Karpas-422 (cell line): ENCODE data around the gene MAPK12. TPM values are rescaled to one million over a fixed set of nuclear protein-coding genes. Genes with fewer than 3 reads are reported as not detected.

Experiments used
- DNase-seq: peaks from one replicate; pipeline ENCODE4 v3.0.0-alpha.2; 2015
- H2AFZ ChIP-seq: fragments of 200-600 bp; sonication (generic); 2 replicates; pipeline ENCODE4 v1.6.1; 2014; ENCODE audit warnings: antibody characterized with exemption, low read length, mixed read lengths
- H3K27ac ChIP-seq: fragments of 200-600 bp; sonication (generic); 2 replicates; pipeline ENCODE4 v1.5.1; 2014; ENCODE audit warnings: mild to moderate bottlenecking, low read length, moderate library complexity
- H3K27me3 ChIP-seq: fragments of 200-600 bp; sonication (generic); 2 replicates; pipeline ENCODE4 v1.6.1; 2014; ENCODE audit warnings: low read length, mixed read lengths
- H3K36me3 ChIP-seq: fragments of 200-600 bp; sonication (generic); 2 replicates; pipeline ENCODE4 v1.6.1; 2014; ENCODE audit warnings: low read length, mixed read lengths; ENCODE audit not compliant: insufficient read depth
- H3K4me1 ChIP-seq: fragments of 200-600 bp; sonication (generic); 2 replicates; pipeline ENCODE4 v1.6.1; 2014; ENCODE audit warnings: mild to moderate bottlenecking, low read length, mixed read lengths
- H3K4me2 ChIP-seq: fragments of 200-600 bp; sonication (generic); 2 replicates; pipeline ENCODE4 v1.6.1; 2014; ENCODE audit warnings: low read length, low read depth, mild to moderate bottlenecking; ENCODE audit not compliant: poor library complexity, severe bottlenecking
- H3K4me3 ChIP-seq: fragments of 200-600 bp; sonication (generic); 2 replicates; pipeline ENCODE4 v1.5.1; 2014; ENCODE audit warnings: mild to moderate bottlenecking, antibody characterized with exemption, low read length, mixed read lengths
- H3K79me2 ChIP-seq: fragments of 200-600 bp; sonication (generic); 2 replicates; pipeline ENCODE4 v1.6.1; 2014; ENCODE audit warnings: mild to moderate bottlenecking, low read length, mixed read lengths
- H3K9ac ChIP-seq: fragments of 200-600 bp; sonication (generic); 2 replicates; pipeline ENCODE4 v1.6.0; 2014; ENCODE audit warnings: low read length
- H3K9me2 ChIP-seq: fragments of 200-600 bp; sonication (generic), shearing (Covaris generic); replicated peaks from 2 replicates; pipeline ENCODE4 v1.6.0; 2014; ENCODE audit warnings: mild to moderate bottlenecking, low read length, moderate library complexity; ENCODE audit not compliant: insufficient read depth
- H3K9me3 ChIP-seq: fragments of 300-700, 200-600 bp; sonication (generic); 2 replicates; pipeline ENCODE4 v1.6.1; 2014; ENCODE audit warnings: low read length, mixed read lengths
- H4K20me1 ChIP-seq: fragments of 200-600 bp; sonication (generic); 2 replicates; pipeline ENCODE4 v1.6.1; 2014; ENCODE audit warnings: mild to moderate bottlenecking, antibody characterized with exemption, low read length, low read depth; ENCODE audit not compliant: insufficient read depth
- total RNA-seq: library from RNA; depleted of rRNA; stranded (reverse); fragments of >200 nt; shearing (Covaris generic); gene quantifications from 2 replicates; pipeline ENCODE4 v1.2.3, GENCODE V29; 2014; ENCODE audit warnings: low replicate concordance

The MAPK12 gene
- total RNA-seq, 1 experiment from 2014 or later = 45.4 TPM

DNA sequence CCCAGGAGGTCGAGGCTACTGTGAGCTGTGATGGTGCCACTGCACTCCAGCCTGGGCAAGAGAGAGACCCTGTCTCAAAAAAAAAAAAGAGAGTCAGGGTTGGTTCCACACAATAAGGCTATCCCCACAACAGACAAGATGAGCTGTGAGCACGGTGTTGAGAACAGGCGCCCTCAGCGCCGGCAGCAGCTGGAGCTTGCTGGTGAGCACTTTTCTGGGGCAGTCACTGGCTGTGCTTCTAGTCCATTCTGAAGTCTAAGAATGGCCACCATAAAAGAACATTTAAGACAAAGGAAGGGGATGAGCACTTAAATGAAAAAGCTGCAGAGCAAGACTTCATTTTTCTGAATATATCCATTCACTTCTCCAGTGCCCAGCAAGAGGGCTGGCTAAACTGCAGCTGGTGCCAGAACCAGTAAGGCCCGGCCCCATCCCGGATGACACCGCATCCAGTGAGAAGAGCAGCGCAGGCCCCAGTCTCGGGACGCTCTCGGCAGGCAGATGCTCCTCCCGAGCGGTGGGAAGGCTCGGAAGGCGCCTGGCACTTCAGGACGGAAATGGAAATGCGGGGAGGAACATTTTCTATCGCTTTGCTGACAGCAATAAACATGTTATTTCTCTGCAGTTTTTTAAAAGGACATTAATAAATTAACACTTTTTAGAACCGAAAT is 28.9 kb downstream of the MAPK12 start:
- Histone ChIP-seq H3K9ac (no peak overlapping the region), H3K27me3 (no peaks in the 10 kb centered on the region), H3K36me3 (peaks cover 5% of the 10 kb centered on the region; the same call in 1 of the 2 replicates), H3K4me3 (no peak overlapping the region), H3K4me1 (no peaks in the 10 kb centered on the region), H3K9me3 (no peaks in the 10 kb centered on the region), H4K20me1 (peaks cover 18% of the 10 kb centered on the region), H3K9me2 (no peaks in the 10 kb centered on the region), H3K27ac (no peak overlapping the region), H3K79me2 (peaks cover 29% of the 10 kb centered on the region), H3K4me2 (no peak overlapping the region), H2AFZ (no peak overlapping the region)
- no peak for DNase-seq

DNA sequence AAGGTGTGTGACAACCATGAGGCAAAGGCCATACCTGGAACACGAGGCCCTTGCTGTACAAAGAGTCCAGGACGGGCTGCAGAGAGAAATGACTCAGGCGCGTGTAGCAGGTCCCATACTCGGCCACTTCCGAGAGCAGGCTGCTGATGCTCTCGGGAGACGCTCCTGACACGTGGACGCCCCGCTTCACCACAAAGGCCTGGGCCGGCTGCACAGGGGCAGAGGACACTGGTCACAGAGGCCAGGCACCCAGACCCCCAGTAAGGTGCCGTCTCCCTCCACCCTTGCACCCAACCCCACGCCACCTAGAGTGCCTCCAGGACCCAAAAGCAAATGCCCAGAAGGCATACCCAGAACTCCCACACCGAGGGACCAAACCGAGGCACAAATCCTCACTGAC is 32.1 kb downstream of the MAPK12 start:
- H3K9ac ChIP-seq = no peak overlapping the region
- no peaks in the 10 kb centered on the region for H3K9me2 ChIP-seq
- H3K4me1 ChIP-seq = no peaks in the 10 kb centered on the region
- no peaks in the 10 kb centered on the region; the same call in 1 of the 2 replicates for H3K36me3 ChIP-seq
- H2AFZ ChIP-seq = no peak overlapping the region
- H3K4me3 ChIP-seq = no peak overlapping the region
- H3K4me2 ChIP-seq = no peak overlapping the region
- no peak overlapping the region for H3K27ac ChIP-seq
- no peaks in the 10 kb centered on the region for H3K9me3 ChIP-seq
- no peak for DNase-seq
- H3K27me3 ChIP-seq = no peaks in the 10 kb centered on the region
- 0 out of 2 replicates have a peak, but pooled peaks cover 8% of the 10 kb centered on the region for H4K20me1 ChIP-seq
- H3K79me2 ChIP-seq = peaks cover 3% of the 10 kb centered on the region

DNA sequence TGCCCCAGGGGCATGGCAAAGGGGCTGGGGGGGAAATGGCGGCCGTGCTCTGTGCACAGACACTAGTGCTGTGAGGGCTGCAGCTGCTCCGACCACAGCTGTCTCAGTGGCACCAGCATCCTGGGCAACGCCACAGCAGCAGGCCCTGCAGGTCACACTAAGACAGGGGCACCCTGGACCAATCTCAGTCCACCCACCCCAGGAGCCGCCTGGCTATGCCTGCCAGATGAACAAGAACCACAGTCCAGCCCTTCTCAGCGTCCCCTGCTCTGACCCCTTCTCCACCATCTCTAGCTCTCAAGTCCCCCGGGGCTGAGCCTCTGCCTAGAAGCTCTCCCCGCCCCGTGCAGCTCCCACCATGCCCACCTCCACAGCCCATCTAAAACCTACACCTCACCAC is 33.1 kb downstream of the MAPK12 start:
- H3K4me2 ChIP-seq = no peak overlapping the region

DNA sequence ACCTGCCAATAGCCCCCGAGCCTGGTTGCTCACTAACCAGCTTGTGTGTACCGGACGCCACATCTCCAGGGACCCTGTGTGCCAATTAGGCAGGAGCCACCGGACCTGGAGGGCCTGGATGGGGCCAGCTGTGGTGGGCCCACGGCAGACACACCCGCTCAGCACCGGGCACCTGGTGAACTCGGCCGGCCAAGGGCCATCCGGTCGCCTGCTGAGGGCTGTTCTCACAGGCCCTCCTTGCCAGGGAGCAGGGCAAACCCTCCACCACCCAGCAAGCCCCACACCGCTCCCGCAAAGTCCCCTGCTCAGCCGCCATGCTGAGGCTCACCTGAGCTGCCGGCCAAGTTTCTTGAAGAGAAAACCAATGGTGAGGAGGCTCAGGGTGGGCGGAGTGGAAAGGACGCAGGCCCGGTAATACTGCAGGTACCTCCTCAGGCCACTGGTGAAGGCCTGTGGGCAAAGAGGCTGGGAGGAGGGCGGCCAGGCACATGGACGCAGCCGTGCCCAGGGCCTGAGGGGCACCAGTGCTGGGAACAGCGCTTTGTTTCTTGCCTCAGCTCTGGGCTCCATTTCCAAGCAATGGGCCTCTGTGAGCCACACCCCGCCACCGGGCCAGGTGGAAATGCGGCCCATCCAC is 33.8 kb downstream of the MAPK12 start:
- Histone ChIP-seq H2AFZ (no peak overlapping the region), H3K4me1 (no peaks in the 10 kb centered on the region), H3K79me2 (no peaks in the 10 kb centered on the region), H3K9ac (no peak overlapping the region), H4K20me1 (no peaks in the 10 kb centered on the region), H3K27me3 (no peaks in the 10 kb centered on the region), H3K36me3 (no peaks in the 10 kb centered on the region; the same call in 1 of the 2 replicates), H3K9me2 (no peaks in the 10 kb centered on the region), H3K4me2 (no peak overlapping the region), H3K27ac (no peak overlapping the region), H3K9me3 (no peaks in the 10 kb centered on the region), H3K4me3 (no peak overlapping the region)
- no peak for DNase-seq

More for the DNA sequence above, 33.1 kb downstream of the MAPK12 start:
- Histone ChIP-seq H3K9ac (no peak overlapping the region), H3K4me1 (no peaks in the 10 kb centered on the region), H3K4me3 (no peak overlapping the region), H4K20me1 (no peaks in the 10 kb centered on the region), H2AFZ (no peak overlapping the region), H3K9me3 (no peaks in the 10 kb centered on the region), H3K79me2 (no peaks in the 10 kb centered on the region), H3K27ac (no peak overlapping the region), H3K9me2 (no peaks in the 10 kb centered on the region), H3K36me3 (no peaks in the 10 kb centered on the region; the same call in 1 of the 2 replicates), H3K27me3 (no peaks in the 10 kb centered on the region)
- no peak for DNase-seq

DNA sequence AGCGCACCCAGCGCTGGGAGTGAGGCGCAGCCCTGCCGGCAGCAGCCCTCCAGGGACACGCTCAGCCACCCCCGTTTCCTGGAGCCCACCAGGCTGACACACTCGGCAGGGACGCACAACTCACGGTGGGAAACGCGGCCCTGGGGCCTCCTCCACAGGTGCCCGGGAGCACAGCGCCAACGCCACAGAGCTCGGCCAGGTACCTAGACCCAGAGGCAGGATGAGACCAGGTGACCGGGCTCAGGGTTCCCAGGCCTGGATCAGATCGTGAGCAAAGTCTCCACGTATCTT is 34.7 kb downstream of the MAPK12 start:
- H3K4me3 ChIP-seq = no peak overlapping the region
- no peak for DNase-seq
- H3K36me3 ChIP-seq = no peaks in the 10 kb centered on the region; the same call in 1 of the 2 replicates
- no peak overlapping the region for H3K4me2 ChIP-seq
- no peaks in the 10 kb centered on the region for H3K4me1 ChIP-seq
- no peaks in the 10 kb centered on the region for H3K27me3 ChIP-seq
- H3K9me2 ChIP-seq = no peaks in the 10 kb centered on the region
- no peaks in the 10 kb centered on the region for H4K20me1 ChIP-seq
- H3K27ac ChIP-seq = no peak overlapping the region
- H3K9ac ChIP-seq = no peak overlapping the region
- no peak overlapping the region for H2AFZ ChIP-seq
- no peaks in the 10 kb centered on the region for H3K9me3 ChIP-seq
- no peaks in the 10 kb centered on the region for H3K79me2 ChIP-seq

DNA sequence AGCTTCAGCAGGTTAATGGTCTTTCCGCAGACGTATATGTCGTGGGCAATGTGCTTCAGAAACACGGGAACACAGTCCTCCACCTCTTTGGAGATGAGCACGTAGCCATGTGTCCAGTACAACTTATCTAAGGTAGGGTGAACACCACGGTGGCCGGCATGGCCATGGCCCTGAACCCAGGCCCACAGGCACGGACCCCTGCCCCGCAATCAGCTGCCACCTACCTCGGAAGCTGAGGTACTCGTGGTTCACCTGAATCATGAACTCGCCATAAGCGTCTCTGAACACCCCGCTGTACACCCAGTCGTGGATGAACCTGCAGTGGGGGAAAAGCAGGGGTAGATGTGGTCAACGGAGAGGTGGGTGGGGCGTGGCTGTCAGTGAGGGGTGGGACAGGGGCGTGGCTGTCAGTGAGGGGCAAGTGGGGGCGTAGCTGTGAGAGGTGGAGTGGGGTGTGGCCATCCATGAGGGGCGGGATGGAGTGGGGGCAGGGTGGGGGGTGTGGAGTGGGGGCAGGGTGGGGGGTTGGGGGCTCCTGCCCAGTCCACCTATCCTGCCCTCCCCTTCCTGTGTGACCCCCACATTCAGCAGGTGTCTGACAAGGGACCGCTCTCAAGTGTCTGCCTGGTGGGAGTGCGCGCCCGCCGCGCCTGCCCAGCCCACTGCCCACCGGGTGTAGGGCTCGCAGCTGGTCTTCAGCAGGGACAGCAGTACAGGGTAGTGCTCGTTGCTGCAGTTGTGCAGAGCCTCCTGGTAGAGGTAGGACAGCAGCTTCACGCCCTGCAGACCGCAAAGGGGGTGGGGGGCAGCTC is 35.2 kb downstream of the MAPK12 start:
- H3K79me2 ChIP-seq = no peaks in the 10 kb centered on the region
- no peaks in the 10 kb centered on the region for H3K4me1 ChIP-seq
- H3K9ac ChIP-seq = no peak overlapping the region
- no peak overlapping the region for H3K27ac ChIP-seq
- H3K36me3 ChIP-seq = peaks cover under 1% of the 10 kb centered on the region; the same call in 1 of the 2 replicates
- H4K20me1 ChIP-seq = no peaks in the 10 kb centered on the region
- H2AFZ ChIP-seq = no peak overlapping the region
- no peaks in the 10 kb centered on the region for H3K9me3 ChIP-seq
- no peaks in the 10 kb centered on the region for H3K9me2 ChIP-seq
- H3K27me3 ChIP-seq = no peaks in the 10 kb centered on the region
- no peak overlapping the region for H3K4me2 ChIP-seq
- DNase-seq = no peak
- no peak overlapping the region for H3K4me3 ChIP-seq

DNA sequence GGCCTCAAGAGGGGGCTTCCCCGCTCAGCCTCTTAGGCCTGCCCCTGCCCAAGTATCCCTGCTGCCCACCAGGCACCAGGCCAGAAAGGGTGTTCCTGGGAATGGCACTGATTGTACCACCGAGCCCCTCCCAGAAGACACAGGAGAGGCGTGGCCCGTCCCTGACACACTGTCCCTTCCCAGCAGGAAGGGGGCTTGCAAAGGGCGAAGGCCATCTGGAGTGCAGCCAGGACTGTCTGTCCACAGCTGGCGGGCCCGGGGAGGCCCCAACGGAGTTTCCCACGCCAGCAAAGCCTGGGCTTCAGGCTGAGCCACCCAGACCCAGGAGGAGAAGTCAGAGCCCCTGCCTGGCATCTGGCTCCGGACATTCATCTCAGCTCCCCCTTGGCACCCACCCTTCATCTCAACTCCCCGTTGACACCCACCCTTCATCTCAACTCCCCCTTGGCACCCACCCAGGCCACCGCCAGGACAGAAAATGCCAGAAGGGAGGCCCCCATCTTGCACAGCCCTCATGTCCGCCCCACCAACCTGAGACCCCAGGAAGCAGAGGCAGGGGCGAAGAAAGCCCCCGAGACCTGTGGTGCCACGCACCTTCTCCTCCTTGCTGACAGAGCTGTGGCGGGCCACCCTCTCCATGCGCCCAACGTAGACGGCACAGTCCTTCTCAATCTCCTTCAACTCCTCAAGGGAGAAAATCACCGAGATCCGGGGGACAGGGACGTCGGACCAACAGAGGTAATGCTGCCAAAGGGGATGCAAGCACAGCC is 36.1 kb downstream of the MAPK12 start:
- Histone ChIP-seq H3K4me3 (no peak overlapping the region), H3K4me1 (no peaks in the 10 kb centered on the region), H3K27ac (no peak overlapping the region), H3K9me2 (no peaks in the 10 kb centered on the region), H3K4me2 (no peak overlapping the region), H3K36me3 (peaks cover 6% of the 10 kb centered on the region), H3K27me3 (no peaks in the 10 kb centered on the region), H3K9me3 (no peaks in the 10 kb centered on the region), H2AFZ (no peak overlapping the region), H4K20me1 (no peaks in the 10 kb centered on the region), H3K79me2 (no peaks in the 10 kb centered on the region), H3K9ac (no peak overlapping the region)
- no peak for DNase-seq

DNA sequence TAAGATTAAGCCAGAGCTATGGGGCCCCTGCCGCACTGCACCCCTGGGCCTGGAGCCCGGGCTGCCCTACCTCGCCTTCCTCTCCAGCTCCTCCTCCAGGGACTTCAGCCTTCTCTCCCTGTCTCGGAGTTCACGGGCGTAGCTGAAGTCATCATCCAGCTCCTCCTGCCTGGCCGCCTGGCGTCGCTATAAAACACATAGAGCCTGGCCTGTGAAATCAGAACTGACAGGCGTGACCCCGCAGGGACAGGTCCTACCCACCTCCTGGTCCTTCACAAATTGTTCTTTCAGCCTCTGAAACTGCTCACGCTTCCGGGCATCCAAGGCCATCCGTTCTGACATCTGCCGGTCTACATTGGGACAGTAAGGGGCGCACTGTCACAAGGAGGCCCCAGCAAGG is 37.4 kb downstream of the MAPK12 start:
- Histone ChIP-seq H3K79me2 (no peaks in the 10 kb centered on the region), H3K27ac (no peak overlapping the region), H3K36me3 (peaks cover 6% of the 10 kb centered on the region), H3K4me2 (no peak overlapping the region), H2AFZ (no peak overlapping the region), H3K4me1 (no peaks in the 10 kb centered on the region), H3K4me3 (no peak overlapping the region), H3K9ac (no peak overlapping the region), H3K27me3 (no peaks in the 10 kb centered on the region), H3K9me3 (no peaks in the 10 kb centered on the region), H4K20me1 (no peaks in the 10 kb centered on the region), H3K9me2 (no peaks in the 10 kb centered on the region)
- no peak for DNase-seq
